HepG2 (cell line): Measurements from ENCODE around the gene TBC1D5. TPM values are rescaled to one million over a fixed set of nuclear protein-coding genes. Genes with fewer than 3 reads are reported as not detected.
A peak's percentile ranks its signal among the peaks of the same experiment; 100 is the strongest.

ENCODE experiments used
- ATAC-seq: fragments of 200-7000 bp; cut with Tn5 transposase; 3 replicates; pipeline ENCODE4 v1.9.1; 2020; ENCODE audit warnings: mild to moderate bottlenecking, moderate library complexity
- BruUV-seq: library from RNA; stranded (reverse); fragments of 400-500 nt; replicated peaks from 2 replicates; lab custom pipeline; 2021; lab: Mats Ljungman, UMichigan
- CTCF ChIA-PET: fragments of 300-600 bp; formaldehyde crosslinking; extraction: SDS; loops from one replicate; lab custom pipeline; 2021; ENCODE audit warnings: low total read pairs, inconsistent platforms, low intra/inter-chr PET ratio; lab: Yijun Ruan, JAX
- POLR2A ChIA-PET: fragments of 350-600 bp; sonication (Branson Sonifier 250); formaldehyde crosslinking; loops from one replicate; lab custom pipeline; 2020; ENCODE audit warnings: antibody characterized with exemption, inconsistent platforms; lab: Yijun Ruan, JAX
- DNase-seq: peaks from one replicate; pipeline ENCODE4 v3.0.0-alpha.2; 2015; ENCODE audit warnings: low spot score
- FAIRE-seq: peaks from 3 replicates; lab custom pipeline; 2011; peaks lifted over from hg19 to GRCh38; lab: Jason Lieb, UNC
- H2AFZ ChIP-seq: one replicate; pipeline ENCODE4 v1.6.1; 2011; ENCODE audit warnings: low read length, inconsistent platforms
- H3K27ac ChIP-seq: fragments of 300-600 bp; 3 replicates; pipeline ENCODE4 v1.8.0; 2011; ENCODE audit warnings: mixed run types, mild to moderate bottlenecking, mixed read lengths, low read length, inconsistent platforms; ENCODE audit not compliant: insufficient read depth; ENCODE audit errors: extremely low read length
- H3K27me3 ChIP-seq, 2 experiments: fragments of 200-600 bp in 1 of 2; 2 replicates in 1 of 2; 3 replicates in 1 of 2; pipeline versions ENCODE4 v1.6.0 to v1.8.0; 2011; ENCODE audit warnings: low read length in 2 of 2, mild to moderate bottlenecking in 2 of 2, moderate library complexity in 2 of 2, inconsistent platforms in 1 of 2; ENCODE audit not compliant: insufficient read depth in 2 of 2, control insufficient read depth in 1 of 2
- H3K36me3 ChIP-seq, 2 experiments: fragments of 200-600 bp in 1 of 2; replicated peaks in 1 of 2; 2 replicates in 1 of 2; 3 replicates in 1 of 2; pipeline versions ENCODE4 v1.5.1 to v1.8.0; 2011; ENCODE audit warnings: low read length in 2 of 2, inconsistent platforms in 1 of 2; ENCODE audit not compliant: insufficient read depth in 2 of 2, control insufficient read depth in 1 of 2
- H3K4me1 ChIP-seq: 2 replicates; pipeline ENCODE4 v1.5.1; 2012; ENCODE audit warnings: low read length, inconsistent platforms; ENCODE audit not compliant: insufficient read depth
- H3K4me2 ChIP-seq: 2 replicates; pipeline ENCODE4 v1.6.0; 2011; ENCODE audit warnings: low read depth, low read length, inconsistent platforms
- H3K4me3 ChIP-seq, 3 experiments: fragments of 200-600 bp in 1 of 3; sonication (generic), shearing (Covaris generic) in 1 of 3; replicated peaks in 1 of 3; 2 replicates each; pipeline ENCODE4 v1.5.1; 2011 to 2016; ENCODE audit warnings: low read length in 3 of 3, inconsistent platforms in 2 of 3, low read depth in 2 of 3, mild to moderate bottlenecking in 2 of 3, control low read depth in 1 of 3, mixed read lengths in 1 of 3; ENCODE audit not compliant: insufficient read depth in 1 of 3
- H3K79me2 ChIP-seq: one replicate; pipeline ENCODE4 v1.6.1; 2011; ENCODE audit warnings: low read length, inconsistent platforms; ENCODE audit not compliant: insufficient read depth
- H3K9ac ChIP-seq: 2 replicates; pipeline ENCODE4 v1.6.0; 2011; ENCODE audit warnings: mild to moderate bottlenecking, low read depth, low read length, inconsistent platforms; ENCODE audit not compliant: insufficient read depth
- H3K9me3 ChIP-seq: 2 replicates; pipeline ENCODE4 v1.5.1; 2012; ENCODE audit warnings: mild to moderate bottlenecking, low read length
- H4K20me1 ChIP-seq: 2 replicates; pipeline ENCODE4 v1.6.0; 2011; ENCODE audit warnings: inconsistent platforms, mild to moderate bottlenecking, low read length, moderate library complexity; ENCODE audit not compliant: insufficient read depth
- ATF1 ChIP-seq: IDR thresholded peaks from 2 replicates; pipeline ENCODE4 v1.6.1; 2016; ENCODE audit warnings: mild to moderate bottlenecking, control low read depth
- CEBPG ChIP-seq: IDR thresholded peaks from 2 replicates; pipeline ENCODE4 v1.6.1; 2016
- JDP2 ChIP-seq: sonication (generic); formaldehyde crosslinking; IDR thresholded peaks from 2 replicates; pipeline ENCODE4 v1.8.1; 2022; ENCODE audit warnings: missing genetic modification reagents, borderline replicate concordance
- KLF11 ChIP-seq: IDR thresholded peaks from 2 replicates; pipeline ENCODE4 v1.6.1; 2016; ENCODE audit warnings: missing compliant biosample characterization
- LCORL ChIP-seq, 2 experiments: fragments of 450-650 bp in 1 of 2; sonication (generic) in 1 of 2; formaldehyde crosslinking in 1 of 2; IDR thresholded peaks; 2 replicates each; pipeline versions ENCODE4 v1.5.0 to v1.6.1; 2017 to 2020; ENCODE audit warnings: antibody characterized with exemption in 1 of 2, missing genetic modification reagents in 1 of 2
- NAIF1 ChIP-seq: sonication (generic); formaldehyde crosslinking; IDR thresholded peaks from 2 replicates; pipeline ENCODE4 v1.5.0; 2020; ENCODE audit warnings: mild to moderate bottlenecking, missing genetic modification reagents, borderline replicate concordance
- PHF21A ChIP-seq: sonication (generic); formaldehyde crosslinking; IDR thresholded peaks from 2 replicates; pipeline ENCODE4 v1.5.0; 2020; ENCODE audit warnings: mild to moderate bottlenecking, missing genetic modification reagents
- RFXAP ChIP-seq: sonication (generic); formaldehyde crosslinking; IDR thresholded peaks from 2 replicates; pipeline ENCODE4 v1.4.0; 2020; ENCODE audit warnings: missing genetic modification reagents, borderline replicate concordance
- SP2 ChIP-seq: sonication (generic); formaldehyde crosslinking; IDR thresholded peaks from 2 replicates; pipeline ENCODE4 v1.5.1; 2020; ENCODE audit warnings: mild to moderate bottlenecking, missing genetic modification reagents
- SRF ChIP-seq: IDR thresholded peaks from 2 replicates; pipeline ENCODE4 v1.6.1; 2011; ENCODE audit warnings: mild to moderate bottlenecking, low read depth, low read length, moderate library complexity
- STAG1 ChIP-seq: sonication (generic); formaldehyde crosslinking; IDR thresholded peaks from 2 replicates; pipeline ENCODE4 v1.4.0; 2020; ENCODE audit warnings: missing genetic modification reagents
- TCF7 ChIP-seq: sonication (generic); IDR thresholded peaks from 2 replicates; pipeline ENCODE4 v1.6.1; 2016; ENCODE audit warnings: antibody characterized with exemption, low read depth
- TOPORS ChIP-seq: sonication (generic); formaldehyde crosslinking; IDR thresholded peaks from 2 replicates; pipeline ENCODE4 v1.8.0; 2023; ENCODE audit warnings: mild to moderate bottlenecking, missing genetic modification reagents
- ZFP62 ChIP-seq: sonication (generic); formaldehyde crosslinking; IDR thresholded peaks from 2 replicates; pipeline ENCODE4 v1.4.0; 2020; ENCODE audit warnings: missing genetic modification reagents
- ZNF253 ChIP-seq: sonication (generic); formaldehyde crosslinking; IDR thresholded peaks from 2 replicates; pipeline ENCODE4 v1.8.0; 2022; ENCODE audit warnings: mild to moderate bottlenecking, missing genetic modification reagents, borderline replicate concordance
- ZNF562 ChIP-seq: sonication (generic); formaldehyde crosslinking; IDR thresholded peaks from 2 replicates; pipeline ENCODE4 v1.8.0; 2022; ENCODE audit warnings: missing genetic modification reagents, borderline replicate concordance
- ZNF652 ChIP-seq: IDR thresholded peaks from 2 replicates; pipeline ENCODE4 v1.6.1; 2016; ENCODE audit warnings: low read depth, borderline replicate concordance
- ZNF782 ChIP-seq: sonication (generic); formaldehyde crosslinking; IDR thresholded peaks from 2 replicates; pipeline ENCODE4 v1.4.0; 2020; ENCODE audit warnings: missing genetic modification reagents, mild to moderate bottlenecking, borderline replicate concordance
- WGBS: methylation state at CpG from one replicate; pipeline ENCODE4 v1.1.6; 2017; ENCODE audit warnings: low lambda C conversion rate; 5-methylcytosine and 5-hydroxymethylcytosine counted together
- in situ Hi-C: cut with HindIII; loops from 2 replicates; pipeline ENCODE4 v1.10.0; 2017; ENCODE audit warnings: low pct_unique_long_range_greater_than_20kb; ENCODE audit not compliant: extremely low pct_ligation_motif_present
- intact Hi-C: fragments of 100-400 bp; cut with micrococcal nuclease; formaldehyde crosslinking; loops from one replicate; pipeline ENCODE4 v1.10.0; 2022; ENCODE audit not compliant: unreplicated experiment
- polyA plus RNA-seq, 8 experiments: library from polyadenylated mRNA; depleted of rRNA in 3 of 8; stranded (reverse) in 7 of 8; unstranded in 1 of 8; fragments of >200 nt; fragmentation: Illumina TruSeq in 4 of 8; extraction: Trizol in 4 of 8; gene quantifications; 2 replicates each; pipeline versions ENCODE4 v1.2.1 to v1.2.3, GENCODE V29; 2011 to 2016; ENCODE audit warnings: low read depth in 4 of 8, missing spikeins in 1 of 8, mixed read lengths in 1 of 8; ENCODE audit not compliant: insufficient read depth in 1 of 8
- total RNA-seq, 5 experiments: library from RNA; depleted of rRNA; stranded (reverse); fragments of >200 nt; fragmentation: Illumina TruSeq; extraction: Trizol; gene quantifications; 2 replicates each; pipeline ENCODE4 v1.2.3, GENCODE V29; 2016; ENCODE audit warnings: low read depth in 1 of 5
- TF ChIP-seq, protein P1 (sequence below): IDR thresholded peaks from 2 replicates; pipeline ENCODE4 v1.6.1; 2012; ENCODE audit warnings: inconsistent platforms
- TF ChIP-seq, protein P2 (sequence below): sonication (generic); formaldehyde crosslinking; IDR thresholded peaks from 2 replicates; pipeline ENCODE4 v1.4.0; 2020; ENCODE audit warnings: mild to moderate bottlenecking, missing genetic modification reagents
- TF ChIP-seq, protein P3 (sequence below): IDR thresholded peaks from 2 replicates; pipeline ENCODE4 v1.6.1; 2016; ENCODE audit warnings: low read depth

TBC1D5 gene
- total and polyA plus RNA-seq, 2 of the 13 experiments (the other 11 are each of a cell fraction or from before 2014, with no cell fraction given): 19.2 to 33.3 TPM

DNA sequence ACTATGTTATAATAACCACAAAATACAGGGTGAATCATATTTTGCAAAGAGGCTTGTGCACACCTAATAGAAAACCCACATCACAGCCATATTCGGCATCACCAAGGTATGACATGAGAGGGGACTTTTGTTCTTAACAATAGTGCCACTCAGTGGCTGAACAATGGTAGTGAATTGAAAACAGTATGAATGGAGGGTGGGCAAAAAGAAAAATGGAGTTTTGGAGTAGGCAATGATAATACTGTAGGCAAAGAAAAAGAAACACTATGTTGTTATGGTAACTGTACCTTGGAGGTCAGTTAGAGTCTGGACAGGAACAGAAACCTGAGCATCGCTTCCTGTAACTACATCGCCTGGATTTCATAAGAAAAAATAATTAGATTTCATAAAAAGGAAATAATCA is 509.0 kb downstream of the TBC1D5 start:
- H3K36me3 ChIP-seq: 0 out of 5 replicates have a peak, but pooled peaks cover 0 to 9% of the 10 kb centered on the region in 2 experiments
- H2AFZ ChIP-seq: no peak overlapping the region
- no peak overlapping the region for H3K9ac ChIP-seq
- no peak overlapping the region for H3K27ac ChIP-seq
- intact Hi-C loops (loop anchor here (1.0 to 5.0 kb wide), 4 partner anchors 201 to 632 kb away; no protein-coding TSS in a partner anchor), in situ Hi-C loops (no loop called here)
- no peaks in the 10 kb centered on the region for H3K79me2 ChIP-seq
- H3K9me3 ChIP-seq: no peaks in the 10 kb centered on the region
- peaks cover 26% of the 10 kb centered on the region for H3K4me1 ChIP-seq
- no TSS peak for BruUV-seq
- no peak overlapping the region for H3K4me2 ChIP-seq
- ChIA-PET POLR2A (no interaction called here), CTCF (interaction anchor here (1.1 to 3.1 kb wide), 2 partner anchors 630 to 632 kb away, joined by 3 to 24 read pairs; no protein-coding TSS in a partner anchor)
- no peak overlapping the region for H3K4me3 ChIP-seq
- ATAC-seq (peak; percentile 93), DNase-seq (peak; percentile 66), FAIRE-seq (peak; percentile 83)
- H3K27me3 ChIP-seq: no peaks in the 10 kb centered on the region
- WGBS: 64% methylated on average over 3 of the region's 3 CpGs
- no peaks in the 10 kb centered on the region for H4K20me1 ChIP-seq
- TF ChIP-seq ZFP62: no peak
- TF ChIP-seq, protein P1, sequence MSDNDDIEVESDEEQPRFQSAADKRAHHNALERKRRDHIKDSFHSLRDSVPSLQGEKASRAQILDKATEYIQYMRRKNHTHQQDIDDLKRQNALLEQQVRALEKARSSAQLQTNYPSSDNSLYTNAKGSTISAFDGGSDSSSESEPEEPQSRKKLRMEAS: no peak
- no peak for TF ChIP-seq KLF11 (CRISPR knock-in tag)
- TF ChIP-seq TCF7: no peak
- no peak for TF ChIP-seq ZNF253 (CRISPR knock-in tag)
- TF ChIP-seq JDP2 (CRISPR knock-in tag): no peak
- 0 out of 2 replicates have a peak, but pooled peaks have one; percentile 46 for TF ChIP-seq SRF
- no peak for TF ChIP-seq LCORL (IDR thresholded peaks at IDR 0.05)
- TF ChIP-seq LCORL (CRISPR knock-in tag; IDR thresholded peaks at IDR 0.05): no peak
- peak; percentile 80 for TF ChIP-seq STAG1 (CRISPR knock-in tag)
- TF ChIP-seq, protein P2, sequence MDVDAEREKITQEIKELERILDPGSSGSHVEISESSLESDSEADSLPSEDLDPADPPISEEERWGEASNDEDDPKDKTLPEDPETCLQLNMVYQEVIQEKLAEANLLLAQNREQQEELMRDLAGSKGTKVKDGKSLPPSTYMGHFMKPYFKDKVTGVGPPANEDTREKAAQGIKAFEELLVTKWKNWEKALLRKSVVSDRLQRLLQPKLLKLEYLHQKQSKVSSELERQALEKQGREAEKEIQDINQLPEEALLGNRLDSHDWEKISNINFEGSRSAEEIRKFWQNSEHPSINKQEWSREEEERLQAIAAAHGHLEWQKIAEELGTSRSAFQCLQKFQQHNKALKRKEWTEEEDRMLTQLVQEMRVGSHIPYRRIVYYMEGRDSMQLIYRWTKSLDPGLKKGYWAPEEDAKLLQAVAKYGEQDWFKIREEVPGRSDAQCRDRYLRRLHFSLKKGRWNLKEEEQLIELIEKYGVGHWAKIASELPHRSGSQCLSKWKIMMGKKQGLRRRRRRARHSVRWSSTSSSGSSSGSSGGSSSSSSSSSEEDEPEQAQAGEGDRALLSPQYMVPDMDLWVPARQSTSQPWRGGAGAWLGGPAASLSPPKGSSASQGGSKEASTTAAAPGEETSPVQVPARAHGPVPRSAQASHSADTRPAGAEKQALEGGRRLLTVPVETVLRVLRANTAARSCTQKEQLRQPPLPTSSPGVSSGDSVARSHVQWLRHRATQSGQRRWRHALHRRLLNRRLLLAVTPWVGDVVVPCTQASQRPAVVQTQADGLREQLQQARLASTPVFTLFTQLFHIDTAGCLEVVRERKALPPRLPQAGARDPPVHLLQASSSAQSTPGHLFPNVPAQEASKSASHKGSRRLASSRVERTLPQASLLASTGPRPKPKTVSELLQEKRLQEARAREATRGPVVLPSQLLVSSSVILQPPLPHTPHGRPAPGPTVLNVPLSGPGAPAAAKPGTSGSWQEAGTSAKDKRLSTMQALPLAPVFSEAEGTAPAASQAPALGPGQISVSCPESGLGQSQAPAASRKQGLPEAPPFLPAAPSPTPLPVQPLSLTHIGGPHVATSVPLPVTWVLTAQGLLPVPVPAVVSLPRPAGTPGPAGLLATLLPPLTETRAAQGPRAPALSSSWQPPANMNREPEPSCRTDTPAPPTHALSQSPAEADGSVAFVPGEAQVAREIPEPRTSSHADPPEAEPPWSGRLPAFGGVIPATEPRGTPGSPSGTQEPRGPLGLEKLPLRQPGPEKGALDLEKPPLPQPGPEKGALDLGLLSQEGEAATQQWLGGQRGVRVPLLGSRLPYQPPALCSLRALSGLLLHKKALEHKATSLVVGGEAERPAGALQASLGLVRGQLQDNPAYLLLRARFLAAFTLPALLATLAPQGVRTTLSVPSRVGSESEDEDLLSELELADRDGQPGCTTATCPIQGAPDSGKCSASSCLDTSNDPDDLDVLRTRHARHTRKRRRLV (CRISPR knock-in tag): no peak
- no peak for TF ChIP-seq ZNF652 (CRISPR knock-in tag)
- TF ChIP-seq, protein P3, sequence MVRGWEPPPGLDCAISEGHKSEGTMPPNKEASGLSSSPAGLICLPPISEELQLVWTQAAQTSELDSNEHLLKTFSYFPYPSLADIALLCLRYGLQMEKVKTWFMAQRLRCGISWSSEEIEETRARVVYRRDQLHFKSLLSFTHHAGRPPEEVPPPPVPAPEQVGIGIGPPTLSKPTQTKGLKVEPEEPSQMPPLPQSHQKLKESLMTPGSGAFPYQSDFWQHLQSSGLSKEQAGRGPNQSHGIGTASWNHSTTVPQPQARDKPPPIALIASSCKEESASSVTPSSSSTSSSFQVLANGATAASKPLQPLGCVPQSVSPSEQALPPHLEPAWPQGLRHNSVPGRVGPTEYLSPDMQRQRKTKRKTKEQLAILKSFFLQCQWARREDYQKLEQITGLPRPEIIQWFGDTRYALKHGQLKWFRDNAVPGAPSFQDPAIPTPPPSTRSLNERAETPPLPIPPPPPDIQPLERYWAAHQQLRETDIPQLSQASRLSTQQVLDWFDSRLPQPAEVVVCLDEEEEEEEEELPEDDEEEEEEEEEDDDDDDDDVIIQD (CRISPR knock-in tag): peak; percentile 17; the same call in 1 of the 2 replicates
- no peak for TF ChIP-seq RFXAP (CRISPR knock-in tag)
- TF ChIP-seq PHF21A (CRISPR knock-in tag): no peak
- no peak for TF ChIP-seq CEBPG (CRISPR knock-in tag)
- TF ChIP-seq TOPORS (CRISPR knock-in tag): no peak
- no peak for TF ChIP-seq ZNF562
- TF ChIP-seq NAIF1 (CRISPR knock-in tag): no peak
- TF ChIP-seq ZNF782 (CRISPR knock-in tag): no peak
- TF ChIP-seq ATF1 (CRISPR knock-in tag): no peak
- no peak for TF ChIP-seq SP2 (CRISPR knock-in tag)
